DMS79 treated with DMSO at 0.1 percent for 48 hours (cell line): ENCODE measurements around the gene DDRGK1.
"Not testable (repeated sequence)": the region's sequence is repeated elsewhere in the genome, so short reads cannot be mapped to it uniquely, and the experiment has no call there.

ENCODE experiments used
- DNase-seq: peaks from one replicate; lab custom pipeline; 2025; lab: John Stamatoyannopoulos, UW

DDRGK1 gene

DNA sequence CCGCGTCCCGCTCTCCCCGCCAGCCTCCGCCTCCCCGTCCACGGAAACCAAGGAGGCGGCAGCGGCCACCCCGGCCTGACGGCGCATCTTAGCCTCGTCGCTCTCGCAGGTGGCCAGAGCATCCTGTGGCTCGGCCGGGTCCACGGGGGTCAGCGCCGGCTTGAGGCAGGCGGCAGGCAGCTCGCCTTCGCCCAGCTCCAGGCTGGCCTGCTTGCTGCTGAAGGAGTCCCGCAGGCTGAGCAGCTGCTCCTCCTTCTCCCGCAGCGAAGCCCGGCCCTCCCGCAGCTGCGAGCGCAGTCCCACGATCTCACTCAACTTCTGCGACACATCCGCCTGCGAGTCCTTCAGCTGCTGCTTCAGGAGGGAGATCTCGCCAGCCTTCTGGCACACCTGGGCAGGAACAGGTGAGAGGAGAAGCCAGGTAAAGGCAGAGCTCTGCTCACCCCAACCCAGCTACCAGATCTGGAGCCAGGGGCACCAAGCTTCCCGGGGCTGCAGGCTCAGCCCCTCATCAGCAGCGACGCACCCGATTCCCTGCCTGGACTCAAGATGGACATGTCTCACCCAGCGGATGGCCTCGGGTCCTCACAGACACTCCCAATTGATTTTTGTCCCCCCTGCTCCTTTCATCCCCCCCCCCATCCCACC lies 39.6 kb downstream of the DDRGK1 start:
- DNase-seq, result peak; percentile 25

GRCh38 chr20:3164043-3164762 lies 40.3 kb downstream of the DDRGK1 start:
- DNase-seq, result no peak

- peak; percentile 55 for DNase-seq
Observed at GRCh38 chr20:3163099-3164042, 41.1 kb downstream of the DDRGK1 start.

GRCh38 chr20:3162080-3162611 lies 42.3 kb downstream of the DDRGK1 start:
- peak; percentile 92 for DNase-seq

DNA sequence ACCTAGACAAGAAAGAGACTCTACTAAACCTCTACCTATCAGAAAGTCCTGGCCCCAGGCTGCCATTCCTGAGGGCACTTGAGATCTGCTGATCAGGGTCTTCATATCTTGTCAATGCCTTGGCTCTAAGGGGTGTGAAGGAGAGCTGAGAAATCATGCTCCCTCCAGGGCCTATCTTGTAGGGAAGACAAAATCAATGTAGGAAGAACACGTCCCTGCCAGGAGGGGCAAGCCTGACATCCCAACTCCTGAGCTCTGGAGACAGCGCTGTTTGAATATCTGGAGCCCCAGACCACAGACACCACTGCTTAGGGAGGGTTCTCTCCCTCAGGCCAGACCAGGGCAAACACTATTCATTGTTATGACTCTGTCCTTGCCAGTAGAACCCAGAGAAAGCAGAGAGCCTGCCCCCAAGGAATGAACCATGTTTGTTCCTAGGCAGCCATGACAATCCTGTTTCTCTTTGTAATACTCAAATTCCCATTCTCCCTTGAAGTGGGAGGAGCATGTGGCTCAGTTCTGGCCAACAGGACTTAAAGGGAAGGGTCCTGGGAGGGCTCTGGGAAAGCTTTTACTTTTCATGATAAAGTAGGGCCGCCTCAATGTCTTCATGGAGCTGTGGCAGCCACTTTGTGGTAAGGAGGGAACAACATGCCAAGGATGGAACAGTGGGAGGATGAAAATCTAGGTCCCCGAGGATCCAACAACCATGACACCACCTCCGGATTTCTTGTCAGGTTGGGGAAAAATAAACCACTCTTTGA lies 43.0 kb downstream of the DDRGK1 start:
- DNase-seq, result no peak

DNA sequence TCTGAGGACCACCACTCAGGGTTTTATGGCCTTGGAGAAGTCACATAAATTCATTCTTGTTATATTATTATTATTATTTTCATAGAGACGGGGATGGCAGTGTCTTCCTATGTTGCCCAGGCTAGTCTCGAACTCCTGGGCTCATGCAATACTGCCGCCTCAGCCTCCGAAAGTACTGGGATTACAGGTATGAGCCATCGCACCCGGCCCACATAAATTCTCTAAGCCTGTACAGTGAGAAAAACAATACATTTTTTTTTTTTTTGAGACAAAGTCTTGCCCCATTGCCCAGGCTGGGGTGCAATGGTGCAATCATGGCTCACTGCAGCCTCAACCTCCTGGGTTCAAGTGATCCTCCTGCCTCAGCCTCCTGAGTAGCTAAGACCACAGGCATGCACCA lies 44.1 kb downstream of the DDRGK1 start:
- no peak for DNase-seq

- no peak for DNase-seq
Observed at GRCh38 chr20:3158968-3159431, 45.5 kb downstream of the DDRGK1 start.

- no peak for DNase-seq
Observed at GRCh38 chr20:3157817-3158216, 46.7 kb downstream of the DDRGK1 start.

GRCh38 chr20:3156811-3157619 lies 47.5 kb downstream of the DDRGK1 start:
- no peak for DNase-seq

DNA sequence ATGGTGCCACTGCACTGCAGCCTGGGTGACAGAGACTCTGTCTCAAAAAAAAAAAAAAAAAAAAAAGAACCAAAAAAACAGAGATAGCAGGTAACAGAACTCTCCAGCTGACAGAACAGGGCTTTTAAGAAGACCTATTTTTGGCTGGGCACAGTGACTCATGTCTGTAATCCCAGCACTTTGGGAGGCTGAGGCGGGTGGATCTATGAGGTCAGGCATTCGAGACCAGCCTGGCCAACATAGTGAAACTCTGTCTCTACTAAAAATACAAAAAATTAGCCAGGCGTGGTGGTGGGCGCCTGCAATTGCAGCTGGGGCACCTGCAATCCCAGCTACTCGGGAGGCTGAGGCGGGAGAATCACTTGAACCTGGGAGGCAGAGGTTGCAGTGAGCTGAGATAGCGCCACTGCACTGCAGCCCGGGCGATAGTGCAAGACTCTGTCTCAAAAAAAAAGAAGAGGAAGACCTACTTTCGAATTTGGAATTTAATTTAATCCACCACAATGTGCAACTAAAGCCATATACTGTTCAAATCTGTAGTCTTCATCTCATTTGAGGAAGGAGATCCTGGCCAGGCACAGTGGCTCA lies 52.3 kb downstream of the DDRGK1 start:
- DNase-seq, result not testable (repeated sequence)

DNA sequence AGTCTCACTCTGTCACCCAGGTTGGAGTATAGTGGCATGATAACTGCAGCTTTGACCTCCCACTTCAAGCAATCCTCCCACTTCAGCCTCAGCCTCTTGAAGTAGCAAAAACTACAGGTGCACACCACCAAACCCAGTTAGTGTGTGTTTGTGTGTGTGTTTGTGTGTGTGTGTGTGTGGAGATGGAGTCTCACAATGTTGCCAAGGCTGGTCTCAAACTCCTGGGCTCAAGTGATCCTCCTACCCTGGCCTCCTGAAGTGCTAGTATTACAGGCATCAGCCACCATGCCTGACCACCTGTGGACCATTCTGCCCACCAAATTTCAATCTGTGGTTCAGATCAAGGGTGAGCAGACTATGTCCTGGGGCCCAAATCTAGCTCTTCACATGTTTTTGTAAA lies 53.6 kb downstream of the DDRGK1 start:
- DNase-seq, result no peak

DNA sequence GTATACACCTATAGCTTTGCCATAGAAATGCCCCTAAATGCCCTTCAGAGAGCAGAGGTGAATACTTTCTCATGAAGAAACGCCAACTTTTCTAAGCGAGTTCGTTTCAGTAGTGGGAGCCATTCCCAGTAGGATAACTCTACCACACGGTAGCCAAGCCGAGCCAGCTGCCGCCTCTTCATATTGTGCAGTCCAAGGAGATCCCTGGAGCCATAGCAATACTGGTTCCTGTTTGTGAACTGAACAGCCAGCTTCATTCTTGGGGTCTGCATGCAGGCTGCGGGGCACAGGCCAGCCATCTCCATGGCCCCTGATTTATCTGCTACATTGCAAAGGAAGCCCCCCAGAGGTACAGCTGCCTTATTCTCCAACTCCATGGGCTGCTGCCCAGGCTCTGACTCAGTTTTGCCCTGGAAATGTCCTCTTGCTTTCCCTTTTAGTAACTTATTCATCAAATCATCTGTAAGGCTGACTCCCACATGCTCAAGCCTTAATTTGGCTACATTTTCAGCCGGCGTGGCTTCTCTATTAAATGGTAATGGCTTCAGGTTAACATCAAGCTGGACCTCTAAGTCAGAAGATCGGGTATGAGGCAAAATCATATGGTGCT lies 57.6 kb downstream of the DDRGK1 start:
- DNase-seq, result no peak

DNA sequence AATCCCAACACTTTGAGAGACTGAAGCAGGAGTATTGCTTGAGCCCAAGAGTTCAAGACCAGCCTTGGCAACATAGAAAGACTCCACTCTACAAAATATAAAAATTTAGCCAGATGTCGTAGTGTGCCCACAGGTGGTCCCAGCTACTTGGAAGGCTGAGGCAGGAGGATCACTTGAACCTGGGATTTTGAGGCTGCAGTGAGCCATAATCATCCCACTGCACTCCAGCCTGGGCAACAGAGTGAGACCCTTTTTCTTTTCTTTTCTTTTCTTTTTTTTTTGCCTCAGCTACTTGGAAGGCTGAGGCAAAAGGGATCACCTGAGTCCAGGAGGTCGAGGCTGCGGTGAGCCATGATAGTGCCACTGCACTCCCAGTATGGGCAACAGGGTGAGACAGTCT lies 62.7 kb downstream of the DDRGK1 start:
- DNase-seq, result no peak
